Measurements from ENCODE around the gene WNT10A.
"Not testable (repeated sequence)": the region's sequence is repeated elsewhere in the genome, so short reads cannot be mapped to it uniquely, and the experiment has no call there.

WNT10A gene

DNA sequence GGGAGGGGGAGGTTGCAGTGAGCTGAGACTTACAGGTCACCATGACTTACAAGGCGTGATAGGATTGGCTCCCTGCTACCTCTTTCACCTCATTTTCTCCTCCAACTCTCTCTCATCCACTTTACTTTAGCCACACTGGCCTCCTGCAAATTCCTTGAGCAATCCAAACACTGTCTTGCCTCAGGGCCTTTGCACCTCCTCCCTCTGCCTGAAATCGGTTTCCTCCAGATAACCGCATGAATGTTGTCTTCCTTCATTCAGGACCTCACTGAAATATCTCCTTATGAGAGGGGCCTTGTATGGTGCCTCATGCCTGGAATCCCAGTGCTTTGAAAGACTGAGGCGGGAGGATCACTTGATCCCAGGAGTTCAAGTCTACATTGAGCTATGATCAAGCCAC, 21.8 kb downstream of the WNT10A start:
- WGBS, 2 experiments = 79 to 82% methylated on average over 4 of the region's 4 CpGs
- Histone ChIP-seq H3K4me3 (ENCODE audit: insufficient read depth, low read depth, low read length) (no peak overlapping the region), H3K36me3 (ENCODE audit: control insufficient read depth, insufficient read depth, low read length) (no peaks in the 10 kb centered on the region), H3K9me3 (ENCODE audit: control insufficient read depth, low read length) (no peaks in the 10 kb centered on the region), H3K4me1 (ENCODE audit: control insufficient read depth, insufficient read depth, low read length) (peaks cover 7% of the 10 kb centered on the region), H3K27me3 (ENCODE audit: control insufficient read depth, insufficient read depth, low read length, poor library complexity, severe bottlenecking) (peaks cover 91% of the 10 kb centered on the region), H3K27ac (ENCODE audit: insufficient read depth, low read depth, low read length, poor library complexity, severe bottlenecking) (no peak overlapping the region)

DNA sequence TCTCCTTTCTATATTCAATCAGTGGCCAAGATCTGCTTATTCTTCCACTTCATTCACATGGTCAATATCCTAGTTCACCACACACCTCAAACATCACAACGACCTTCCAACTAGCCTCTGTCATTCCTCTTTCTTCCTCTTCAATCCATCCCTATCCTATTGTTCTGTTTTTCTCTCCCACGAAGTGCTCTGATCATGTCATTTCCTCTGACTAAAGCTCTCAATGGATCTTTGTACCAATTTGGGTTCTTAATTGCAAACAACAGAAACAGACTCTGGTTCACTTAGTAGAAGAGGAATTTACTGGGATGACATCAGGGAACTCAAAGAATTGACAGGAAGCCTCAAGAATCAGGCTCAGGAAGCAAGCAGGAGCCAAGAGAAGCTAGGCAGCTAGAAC, 23.5 kb downstream of the WNT10A start:
- Histone ChIP-seq H3K9me3 (ENCODE audit: control insufficient read depth, low read length) (no peaks in the 10 kb centered on the region), H3K4me1 (ENCODE audit: control insufficient read depth, insufficient read depth, low read length) (no peaks in the 10 kb centered on the region), H3K36me3 (ENCODE audit: control insufficient read depth, insufficient read depth, low read length) (no peaks in the 10 kb centered on the region), H3K27me3 (ENCODE audit: control insufficient read depth, insufficient read depth, low read length, poor library complexity, severe bottlenecking) (peaks cover 85% of the 10 kb centered on the region), H3K27ac (ENCODE audit: insufficient read depth, low read depth, low read length, poor library complexity, severe bottlenecking) (no peak overlapping the region), H3K4me3 (ENCODE audit: insufficient read depth, low read depth, low read length) (no peak overlapping the region)
- WGBS, 2 experiments = 21 to 29% methylated on average over 2 of the region's 2 CpGs

DNA sequence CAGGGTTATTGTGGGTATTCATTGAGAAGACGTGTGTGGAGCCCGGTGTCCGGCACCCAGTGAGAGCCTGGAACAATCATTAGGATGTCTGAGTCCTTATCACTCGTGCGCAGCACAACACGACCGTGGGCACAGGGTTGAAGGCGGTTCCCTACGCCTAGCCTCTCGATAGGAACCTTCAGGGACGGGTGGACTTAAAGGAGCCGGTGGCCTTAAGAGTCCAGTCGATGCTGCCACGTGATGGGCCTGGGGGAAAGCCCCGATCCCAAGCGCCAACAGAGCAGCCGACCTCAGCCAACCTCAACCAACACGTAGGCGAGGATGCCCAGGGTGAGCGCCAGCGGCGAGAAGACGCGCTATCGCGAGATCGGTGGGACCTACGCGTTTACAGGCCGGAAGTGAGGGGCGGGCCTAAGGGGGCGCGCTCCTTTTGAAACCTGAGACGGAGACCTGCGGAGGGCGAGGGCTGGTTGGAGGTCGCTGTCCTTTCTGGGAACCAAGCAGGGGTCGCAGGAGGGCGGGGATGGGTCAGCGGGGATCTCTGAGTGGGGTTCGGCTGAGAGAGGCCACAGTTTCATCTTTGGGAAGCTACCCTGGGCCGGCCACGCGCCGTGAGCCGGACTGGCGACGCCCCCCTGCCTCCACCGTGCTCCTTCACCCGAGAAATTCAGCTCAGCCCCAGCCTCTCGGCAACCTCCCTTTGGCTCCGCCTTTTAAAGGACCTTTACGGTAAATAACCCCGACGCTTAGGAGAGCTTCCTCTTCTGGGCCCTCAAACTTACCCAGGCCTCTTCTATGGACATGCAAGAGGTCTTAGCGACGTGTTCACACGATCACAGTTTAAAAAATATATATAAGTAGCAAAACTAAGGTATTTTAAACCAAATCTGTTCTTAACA, 28.3 kb downstream of the WNT10A start:
- Histone ChIP-seq H3K36me3 (ENCODE audit: control insufficient read depth, insufficient read depth, low read length) (no peaks in the 10 kb centered on the region), H3K4me3 (ENCODE audit: insufficient read depth, low read depth, low read length) (peak overlapping the region; percentile 74), H3K27me3 (ENCODE audit: control insufficient read depth, insufficient read depth, low read length, poor library complexity, severe bottlenecking) (peaks cover 45% of the 10 kb centered on the region), H3K27ac (ENCODE audit: insufficient read depth, low read depth, low read length, poor library complexity, severe bottlenecking) (peak overlapping the region; percentile 16), H3K4me1 (ENCODE audit: control insufficient read depth, insufficient read depth, low read length) (no peaks in the 10 kb centered on the region), H3K9me3 (ENCODE audit: control insufficient read depth, low read length) (no peaks in the 10 kb centered on the region)
- 10 to 11% methylated on average over 55 to 57 of the region's 58 CpGs for WGBS, 2 experiments

DNA sequence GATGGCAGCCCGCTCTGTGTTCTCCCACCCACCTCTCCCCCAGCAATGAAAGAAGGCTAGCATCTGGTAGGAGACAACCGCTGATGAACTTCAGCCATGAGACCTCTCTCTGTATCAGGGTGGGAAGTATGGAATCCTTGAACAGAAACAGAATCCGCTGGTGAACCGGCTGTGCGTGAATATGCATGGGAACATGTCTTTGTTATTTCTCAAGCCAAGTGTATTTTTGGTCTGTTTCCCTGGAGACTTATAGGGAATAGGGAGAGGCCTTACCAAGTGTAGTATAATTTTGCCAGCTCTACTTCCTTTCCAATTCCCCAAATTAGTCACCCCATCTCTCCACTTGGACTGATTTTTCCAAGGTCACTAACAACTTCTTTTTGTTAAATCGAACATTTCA, 30.1 kb downstream of the WNT10A start:
- 94 to 95% methylated on average over 6 of the region's 6 CpGs for WGBS, 2 experiments
- no peak overlapping the region for H3K27ac ChIP-seq (ENCODE audit: insufficient read depth, low read depth, low read length, poor library complexity, severe bottlenecking)
- H3K9me3 ChIP-seq (ENCODE audit: control insufficient read depth, low read length) = no peaks in the 10 kb centered on the region
- no peak overlapping the region for H3K4me3 ChIP-seq (ENCODE audit: insufficient read depth, low read depth, low read length)
- peaks cover 28% of the 10 kb centered on the region for H3K27me3 ChIP-seq (ENCODE audit: control insufficient read depth, insufficient read depth, low read length, poor library complexity, severe bottlenecking)
- no peaks in the 10 kb centered on the region for H3K4me1 ChIP-seq (ENCODE audit: control insufficient read depth, insufficient read depth, low read length)
- no peaks in the 10 kb centered on the region for H3K36me3 ChIP-seq (ENCODE audit: control insufficient read depth, insufficient read depth, low read length)

DNA sequence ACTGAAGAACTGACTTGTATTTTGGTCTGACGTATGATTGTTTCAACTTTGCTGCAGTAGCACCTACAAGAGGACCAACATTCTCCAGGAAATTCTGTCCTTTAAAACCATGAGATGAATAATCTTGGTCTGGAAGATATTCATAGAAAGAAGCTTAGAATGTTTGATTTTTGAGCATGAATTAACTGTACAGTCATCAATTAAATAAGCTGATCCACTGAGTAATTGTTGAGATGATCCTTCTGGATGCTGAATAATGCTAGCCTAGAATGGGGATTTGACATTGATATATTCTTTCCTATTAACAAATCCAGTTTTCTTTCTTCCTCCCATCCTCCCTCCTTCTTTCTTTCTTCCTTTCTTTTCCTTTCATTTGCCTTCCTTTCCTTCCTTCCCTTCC, 39.9 kb downstream of the WNT10A start:
- Histone ChIP-seq H3K4me3 (ENCODE audit: insufficient read depth, low read depth, low read length) (no peak overlapping the region), H3K36me3 (ENCODE audit: control insufficient read depth, insufficient read depth, low read length) (no peaks in the 10 kb centered on the region), H3K27ac (ENCODE audit: insufficient read depth, low read depth, low read length, poor library complexity, severe bottlenecking) (no peak overlapping the region), H3K9me3 (ENCODE audit: control insufficient read depth, low read length) (peaks cover 2% of the 10 kb centered on the region), H3K27me3 (ENCODE audit: control insufficient read depth, insufficient read depth, low read length, poor library complexity, severe bottlenecking) (no peaks in the 10 kb centered on the region), H3K4me1 (ENCODE audit: control insufficient read depth, insufficient read depth, low read length) (no peaks in the 10 kb centered on the region)
- 100% methylated on average over 1 of the region's 1 CpG for WGBS, 2 experiments

DNA sequence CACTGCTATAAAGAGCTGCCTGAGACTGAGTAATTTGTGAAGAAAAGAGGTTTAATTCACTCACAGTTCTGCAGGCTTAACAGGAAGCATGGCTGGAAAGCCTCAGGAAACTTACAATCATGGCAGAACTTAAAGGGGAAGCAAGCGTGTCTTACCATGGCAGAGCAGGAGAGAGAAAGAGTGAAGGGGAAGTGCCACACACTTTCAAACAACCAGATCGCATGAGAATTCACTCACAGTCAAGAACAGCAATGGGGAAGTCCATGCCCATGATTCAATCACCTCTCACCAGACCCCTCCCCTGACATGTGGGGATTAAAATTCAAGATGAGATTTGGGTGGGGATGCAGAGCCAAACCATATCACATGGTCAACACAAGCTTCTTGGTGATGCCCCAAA, 44.1 kb downstream of the WNT10A start:
- H3K27ac ChIP-seq (ENCODE audit: insufficient read depth, low read depth, low read length, poor library complexity, severe bottlenecking) = no peak overlapping the region
- H3K4me3 ChIP-seq (ENCODE audit: insufficient read depth, low read depth, low read length) = no peak overlapping the region
- H3K36me3 ChIP-seq (ENCODE audit: control insufficient read depth, insufficient read depth, low read length) = no peaks in the 10 kb centered on the region
- H3K9me3 ChIP-seq (ENCODE audit: control insufficient read depth, low read length) = peaks cover 2% of the 10 kb centered on the region
- H3K4me1 ChIP-seq (ENCODE audit: control insufficient read depth, insufficient read depth, low read length) = no peaks in the 10 kb centered on the region
- H3K27me3 ChIP-seq (ENCODE audit: control insufficient read depth, insufficient read depth, low read length, poor library complexity, severe bottlenecking) = no peaks in the 10 kb centered on the region
- WGBS, 2 experiments = 93 to 96% methylated on average over 1 to 2 of the region's 2 CpGs

DNA sequence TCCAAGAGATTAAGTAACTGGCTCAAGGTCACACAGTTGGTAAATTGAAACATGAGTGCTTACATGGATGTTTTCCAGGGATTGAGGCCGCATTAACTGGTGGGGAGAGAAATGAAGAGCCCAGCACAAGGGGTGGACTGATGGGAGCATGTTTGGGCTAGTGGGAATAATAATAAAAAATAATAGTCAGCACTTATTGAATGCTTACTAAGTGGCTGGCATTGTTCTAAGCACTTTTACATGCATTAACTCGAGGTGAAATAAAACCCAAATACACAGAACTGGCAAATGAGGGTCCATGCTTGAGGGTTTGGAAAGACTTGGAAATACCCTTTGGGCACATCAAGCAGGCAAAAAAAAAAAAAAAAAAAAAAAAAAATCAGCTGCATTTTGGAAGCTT, 44.8 kb downstream of the WNT10A start:
- no peak overlapping the region for H3K4me3 ChIP-seq (ENCODE audit: insufficient read depth, low read depth, low read length)
- H3K27me3 ChIP-seq (ENCODE audit: control insufficient read depth, insufficient read depth, low read length, poor library complexity, severe bottlenecking) = no peaks in the 10 kb centered on the region
- H3K9me3 ChIP-seq (ENCODE audit: control insufficient read depth, low read length) = peaks cover 2% of the 10 kb centered on the region
- 82 to 88% methylated on average over 2 of the region's 2 CpGs for WGBS, 2 experiments
- H3K36me3 ChIP-seq (ENCODE audit: control insufficient read depth, insufficient read depth, low read length) = no peaks in the 10 kb centered on the region
- no peaks in the 10 kb centered on the region for H3K4me1 ChIP-seq (ENCODE audit: control insufficient read depth, insufficient read depth, low read length)
- H3K27ac ChIP-seq (ENCODE audit: insufficient read depth, low read depth, low read length, poor library complexity, severe bottlenecking) = no peak overlapping the region

DNA sequence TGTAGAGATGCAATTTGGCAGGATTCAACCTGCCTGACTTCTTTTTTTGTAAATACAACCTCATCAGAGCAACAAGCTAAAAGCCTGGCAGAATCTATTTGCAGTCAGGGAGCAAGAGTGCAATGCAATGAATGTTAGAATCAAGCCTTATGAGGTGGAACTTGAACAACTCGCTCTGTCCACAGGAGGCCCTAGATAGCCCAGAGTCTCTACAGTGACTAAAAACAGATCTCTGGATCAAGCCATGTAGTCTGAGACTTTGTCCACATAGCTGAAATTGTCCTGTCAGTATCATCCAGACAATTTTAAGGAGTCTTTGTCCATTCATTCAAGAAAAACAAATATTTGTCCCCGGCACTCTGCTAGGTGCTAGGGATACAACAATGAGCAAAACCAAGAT, 46.8 kb downstream of the WNT10A start:
- WGBS, 2 experiments = 88 to 91% methylated on average over 2 of the region's 2 CpGs
- H3K27ac ChIP-seq (ENCODE audit: insufficient read depth, low read depth, low read length, poor library complexity, severe bottlenecking) = no peak overlapping the region
- H3K4me1 ChIP-seq (ENCODE audit: control insufficient read depth, insufficient read depth, low read length) = no peaks in the 10 kb centered on the region
- H3K4me3 ChIP-seq (ENCODE audit: insufficient read depth, low read depth, low read length) = no peak overlapping the region
- no peaks in the 10 kb centered on the region for H3K36me3 ChIP-seq (ENCODE audit: control insufficient read depth, insufficient read depth, low read length)
- H3K27me3 ChIP-seq (ENCODE audit: control insufficient read depth, insufficient read depth, low read length, poor library complexity, severe bottlenecking) = no peaks in the 10 kb centered on the region
- peaks cover 2% of the 10 kb centered on the region for H3K9me3 ChIP-seq (ENCODE audit: control insufficient read depth, low read length)

DNA sequence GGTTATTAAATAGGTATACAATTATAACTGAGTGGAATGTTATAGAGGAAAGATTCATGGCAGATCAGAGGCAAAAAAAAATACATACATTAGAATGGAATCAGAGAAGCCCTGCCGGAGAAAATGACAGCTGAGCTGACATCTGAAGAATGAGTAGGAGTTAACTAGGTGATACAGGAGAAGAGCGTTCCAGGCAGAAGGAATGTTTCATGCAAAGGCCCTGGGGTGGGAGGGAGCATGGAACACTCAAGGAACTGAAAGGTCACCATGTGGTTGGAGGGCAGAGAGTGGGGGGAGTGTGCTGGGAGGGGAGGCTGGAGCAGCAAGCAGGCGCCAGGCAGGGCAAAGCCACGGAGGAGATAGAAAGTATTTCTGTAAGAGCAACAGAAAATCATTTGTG, 47.2 kb downstream of the WNT10A start:
- Histone ChIP-seq H3K9me3 (ENCODE audit: control insufficient read depth, low read length) (peaks cover 2% of the 10 kb centered on the region), H3K27me3 (ENCODE audit: control insufficient read depth, insufficient read depth, low read length, poor library complexity, severe bottlenecking) (no peaks in the 10 kb centered on the region), H3K4me3 (ENCODE audit: insufficient read depth, low read depth, low read length) (no peak overlapping the region), H3K36me3 (ENCODE audit: control insufficient read depth, insufficient read depth, low read length) (no peaks in the 10 kb centered on the region), H3K27ac (ENCODE audit: insufficient read depth, low read depth, low read length, poor library complexity, severe bottlenecking) (no peak overlapping the region), H3K4me1 (ENCODE audit: control insufficient read depth, insufficient read depth, low read length) (no peaks in the 10 kb centered on the region)
- WGBS, 2 experiments = 78 to 85% methylated on average over 4 of the region's 4 CpGs

DNA sequence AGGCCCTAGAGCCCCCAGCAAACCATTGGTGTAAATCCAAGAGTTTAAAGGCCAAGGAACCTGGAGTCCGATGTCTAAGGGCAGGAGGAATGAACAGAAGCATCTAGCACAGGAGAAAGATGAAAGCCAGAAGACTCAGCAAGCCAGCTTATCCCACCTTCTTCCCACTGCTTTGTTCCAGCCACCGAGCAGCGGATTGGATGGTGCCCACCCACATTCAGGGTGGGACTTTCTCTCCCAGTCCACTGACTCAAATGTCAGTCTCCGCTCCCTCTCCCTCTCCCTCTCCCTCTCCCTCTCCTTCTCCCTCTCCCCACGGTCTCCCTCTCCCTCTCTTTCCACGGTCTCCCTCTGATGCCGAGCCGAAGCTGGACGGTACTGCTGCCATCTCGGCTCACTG, 49.8 kb downstream of the WNT10A start:
- H3K36me3 ChIP-seq (ENCODE audit: control insufficient read depth, insufficient read depth, low read length); H3K9me3 ChIP-seq (ENCODE audit: control insufficient read depth, low read length); H3K27me3 ChIP-seq (ENCODE audit: control insufficient read depth, insufficient read depth, low read length, poor library complexity, severe bottlenecking); H3K27ac ChIP-seq (ENCODE audit: insufficient read depth, low read depth, low read length, poor library complexity, severe bottlenecking); H3K4me1 ChIP-seq (ENCODE audit: control insufficient read depth, insufficient read depth, low read length); H3K4me3 ChIP-seq (ENCODE audit: insufficient read depth, low read depth, low read length): not testable (repeated sequence)
- 84 to 95% methylated on average over 4 of the region's 10 CpGs for WGBS, 2 experiments

All from ectodermal cell (in vitro differentiated cells).